ENCODE results near the gene COLEC12.

Gene COLEC12

DNA sequence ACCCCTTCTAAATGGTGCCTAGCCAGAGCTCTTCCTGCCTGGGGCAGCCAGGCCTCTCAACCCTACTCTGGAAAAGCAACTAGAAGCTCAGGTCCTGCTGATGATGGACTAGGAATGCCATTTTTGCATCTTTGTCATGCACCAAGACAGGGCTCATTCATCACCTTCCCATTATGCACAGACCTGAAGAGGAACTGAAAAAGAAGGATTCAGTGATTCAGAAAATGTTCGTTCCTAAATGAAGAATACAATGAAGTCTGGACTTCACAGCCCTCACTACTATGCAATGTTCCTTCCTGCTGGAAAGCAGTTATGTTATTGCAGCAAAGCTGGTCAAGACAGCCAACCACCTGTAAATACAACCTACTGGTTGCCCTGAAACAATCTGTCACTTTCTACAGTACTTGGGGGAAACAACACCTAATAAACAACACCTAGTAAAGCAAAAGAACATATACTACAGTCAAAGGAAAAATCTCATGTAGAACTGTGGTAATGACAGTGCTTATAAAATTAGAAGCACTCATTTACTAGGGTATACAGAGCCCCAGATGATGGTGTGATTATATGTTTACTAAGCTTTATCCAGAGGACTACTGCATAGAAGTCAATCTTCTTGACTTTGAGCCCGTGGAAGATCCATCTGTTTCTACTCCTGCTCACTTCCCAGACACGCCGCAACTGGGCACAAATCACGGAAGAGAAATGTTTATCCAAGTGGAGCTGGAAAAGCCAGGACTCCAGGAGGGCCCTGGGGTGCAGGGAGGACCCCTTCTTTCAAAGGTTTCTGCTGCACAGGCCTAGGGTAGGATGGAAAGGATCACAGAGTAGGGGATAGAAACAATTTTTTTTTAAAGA lies 129.5 kb downstream of the COLEC12 start:
- Mint-ChIP-seq H3K4me1 (peaks cover 52% of the 10 kb centered on the region), H3K27me3 (ENCODE audit: low read depth) (peaks cover 14% of the 10 kb centered on the region), H3K9me3 (no peaks in the 10 kb centered on the region), H3K4me3 (no peak overlapping the region), H3K36me3 (ENCODE audit: low read depth) (no peaks in the 10 kb centered on the region), H3K27ac (peak overlapping the region; percentile 25 to 77 (median 47))
- TF ChIP-seq CTCF (IDR thresholded peaks at IDR 0.05; ENCODE audit: unreplicated experiment in 3 of 3), result no peak

- no peak for TF ChIP-seq CTCF (IDR thresholded peaks at IDR 0.05; ENCODE audit: unreplicated experiment in 3 of 3)
- Mint-ChIP-seq H3K4me1 (peaks cover 52% of the 10 kb centered on the region), H3K36me3 (ENCODE audit: low read depth) (no peaks in the 10 kb centered on the region), H3K9me3 (no peaks in the 10 kb centered on the region), H3K4me3 (no peak overlapping the region), H3K27ac (peak overlapping the region in 1 of 3 experiments; percentile 60), H3K27me3 (ENCODE audit: low read depth) (peaks cover 17% of the 10 kb centered on the region)
Observed at GRCh38 chr18:369224-370015, 131.1 kb downstream of the COLEC12 start.

- Mint-ChIP-seq H3K36me3 (ENCODE audit: low read depth) (no peaks in the 10 kb centered on the region), H3K4me1 (peaks cover 71% of the 10 kb centered on the region), H3K27me3 (ENCODE audit: low read depth) (peaks cover 11% of the 10 kb centered on the region), H3K4me3 (no peak overlapping the region), H3K9me3 (no peaks in the 10 kb centered on the region), H3K27ac (peak overlapping the region; percentile 70 to 96 (median 70))
- TF ChIP-seq CTCF (IDR thresholded peaks at IDR 0.05; ENCODE audit: unreplicated experiment in 3 of 3), result no peak
Observed at GRCh38 chr18:366466-367061, 133.9 kb downstream of the COLEC12 start.

DNA sequence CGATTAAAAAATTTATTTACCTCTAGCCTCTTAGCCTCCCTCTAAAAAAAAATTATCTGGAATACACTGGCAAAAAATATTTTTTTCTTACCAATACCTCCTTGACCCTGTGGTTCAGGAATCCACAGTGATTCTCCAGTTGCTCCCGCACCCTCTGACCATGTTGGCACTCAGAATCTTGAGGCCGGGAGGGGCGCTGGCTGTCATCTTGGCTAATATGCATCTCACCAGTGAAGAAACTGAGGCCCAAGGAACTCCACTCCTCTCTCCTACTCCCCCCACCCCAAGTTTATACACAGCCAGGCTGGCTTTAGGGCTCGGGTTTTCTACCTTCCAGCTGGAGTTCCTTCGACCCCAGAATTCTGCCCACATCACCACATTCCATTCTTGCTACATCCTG lies 134.8 kb downstream of the COLEC12 start:
- Mint-ChIP-seq H3K9me3 (no peaks in the 10 kb centered on the region), H3K27ac (peak overlapping the region; percentile 61 to 96 (median 70)), H3K36me3 (ENCODE audit: low read depth) (no peaks in the 10 kb centered on the region), H3K27me3 (ENCODE audit: low read depth) (peaks cover 7% of the 10 kb centered on the region), H3K4me1 (peaks cover 65% of the 10 kb centered on the region), H3K4me3 (no peak overlapping the region)
- no peak for TF ChIP-seq CTCF (IDR thresholded peaks at IDR 0.05; ENCODE audit: unreplicated experiment in 3 of 3)

DNA sequence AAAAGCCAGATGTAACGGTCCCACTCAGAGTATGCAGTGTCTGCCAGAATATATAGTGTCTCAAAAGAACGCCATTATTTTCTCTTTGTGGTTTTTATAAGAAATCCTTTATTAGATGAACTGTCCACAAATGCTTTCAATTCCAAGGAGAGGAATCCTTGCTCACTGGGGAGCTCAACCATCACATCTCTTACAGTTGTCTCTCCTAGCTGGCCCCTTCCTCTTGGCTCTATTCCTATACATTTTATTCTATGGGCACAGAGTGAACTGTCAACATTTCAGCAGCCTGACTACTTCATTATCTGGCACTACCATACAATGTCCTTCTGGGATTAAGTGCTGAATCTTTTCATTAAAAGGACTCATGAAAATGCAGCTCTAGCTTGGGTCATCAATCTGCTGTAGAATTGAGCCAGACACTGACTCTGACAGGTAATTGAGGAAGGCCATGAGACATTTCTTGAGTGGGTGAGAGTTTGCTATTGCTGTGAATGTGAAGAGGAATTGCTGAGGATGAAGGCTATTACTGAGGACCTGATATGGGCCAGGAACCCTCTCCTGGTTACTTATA lies 136.2 kb downstream of the COLEC12 start:
- Mint-ChIP-seq H3K27ac (peak overlapping the region; percentile 40 to 96 (median 63)), H3K9me3 (no peaks in the 10 kb centered on the region), H3K4me1 (peaks cover 64% of the 10 kb centered on the region), H3K36me3 (ENCODE audit: low read depth) (no peaks in the 10 kb centered on the region), H3K27me3 (ENCODE audit: low read depth) (peaks cover 7% of the 10 kb centered on the region), H3K4me3 (no peak overlapping the region)
- TF ChIP-seq CTCF (IDR thresholded peaks at IDR 0.05; ENCODE audit: unreplicated experiment in 3 of 3), result no peak

All from nephron (organoid).